HT-29 (cell line): ENCODE results near the gene TPSD1. TPM values are rescaled to one million over a fixed set of nuclear protein-coding genes. Genes with fewer than 3 reads are reported as not detected.
"Not testable (repeated sequence)": the region's sequence is repeated elsewhere in the genome, so short reads cannot be mapped to it uniquely, and the experiment has no call there.

Source experiments
- DNase-seq: peaks from one replicate; pipeline ENCODE4 v3.0.0-alpha.2; 2015; ENCODE audit warnings: low spot score
- total RNA-seq: library from RNA; depleted of rRNA; stranded (reverse); fragments of >200 nt; shearing (Covaris generic); gene quantifications from 2 replicates; pipeline ENCODE4 v1.2.3, GENCODE V29; 2014; rRNA removed

Gene TPSD1
- total RNA-seq, result not detected in 2 replicates

GRCh38 chr16:1255276-1256122 lies at the start of gene TPSD1:
TSS of gene TPSD1 (plus strand) at chr16:1256069. CDS start at chr16:1256281, 212 bp downstream.
- DNase-seq, result not testable (repeated sequence)

GRCh38 chr16:1206326-1206725 lies 49.5 kb upstream of the TPSD1 start:
- no peak for DNase-seq

GRCh38 chr16:1206786-1207185 lies 49.1 kb upstream of the TPSD1 start:
- no peak for DNase-seq

GRCh38 chr16:1208239-1208830 lies 47.5 kb upstream of the TPSD1 start:
- DNase-seq, result no peak

- DNase-seq, result no peak
Measured at GRCh38 chr16:1209081-1209480, 46.8 kb upstream of the TPSD1 start.

GRCh38 chr16:1210461-1210860 lies 45.4 kb upstream of the TPSD1 start:
- no peak for DNase-seq

- DNase-seq, result no peak
Measured at GRCh38 chr16:1211451-1212268, 44.2 kb upstream of the TPSD1 start.

- no peak for DNase-seq
Measured at GRCh38 chr16:1212616-1213194, 43.2 kb upstream of the TPSD1 start.

GRCh38 chr16:1213231-1213630 lies 42.6 kb upstream of the TPSD1 start:
- no peak for DNase-seq

- DNase-seq, result no peak
Measured at GRCh38 chr16:1213796-1214372, 42.0 kb upstream of the TPSD1 start.

- DNase-seq, result no peak
Measured at GRCh38 chr16:1214719-1215118, 41.1 kb upstream of the TPSD1 start.

- DNase-seq, result no peak
Measured at GRCh38 chr16:1215574-1216295, 40.1 kb upstream of the TPSD1 start.

GRCh38 chr16:1216296-1216619 lies 39.6 kb upstream of the TPSD1 start:
- peak; percentile 36 for DNase-seq

GRCh38 chr16:1216681-1217400 lies 39.0 kb upstream of the TPSD1 start:
- DNase-seq, result no peak

- DNase-seq, result no peak
Measured at GRCh38 chr16:1217526-1217925, 38.3 kb upstream of the TPSD1 start.

GRCh38 chr16:1218061-1218929 lies 37.6 kb upstream of the TPSD1 start:
- DNase-seq, result no peak

GRCh38 chr16:1218930-1219611 lies 36.8 kb upstream of the TPSD1 start:
- no peak for DNase-seq

- no peak for DNase-seq
Measured at GRCh38 chr16:1220098-1220728, 35.7 kb upstream of the TPSD1 start.
